Breast epithelium (tissue), 4 donors: ENCODE measurements around the gene MAST3. TPM values are rescaled to one million over a fixed set of nuclear protein-coding genes. Genes with fewer than 3 reads are reported as not detected.

Experiments
- DNase-seq, 2 donors: peaks; one replicate each; pipeline ENCODE4 v3.0.0-alpha.2; 2019; ENCODE audit warnings: low spot score in 2 of 2
- H3K27ac ChIP-seq, 2 donors: fragments of 200-600 bp; sonication (generic) in 1 of 2; one replicate each; pipeline ENCODE4 v1.5.1; 2016 to 2019; ENCODE audit warnings: mild to moderate bottlenecking in 1 of 2
- H3K27me3 ChIP-seq, 2 donors: fragments of 200-600 bp; sonication (generic) in 1 of 2; one replicate each; pipeline versions ENCODE4 v1.5.1 to v1.6.0; 2017 to 2019; ENCODE audit warnings: control low read depth in 1 of 2, mild to moderate bottlenecking in 1 of 2
- H3K36me3 ChIP-seq: fragments of 200-600 bp; one replicate; pipeline ENCODE4 v1.5.1; 2019
- H3K4me1 ChIP-seq, 2 donors: fragments of 200-600 bp; sonication (generic); one replicate each; pipeline ENCODE4 v1.5.1; 2016 to 2019; ENCODE audit warnings: control low read depth in 1 of 2
- H3K4me3 ChIP-seq, 3 donors: fragments of 200-600 bp; sonication (generic); 1 replicate in 2 of 3; 2 replicates in 1 of 3; pipeline ENCODE4 v1.5.1; 2016 to 2019; ENCODE audit warnings: mild to moderate bottlenecking in 3 of 3, moderate library complexity in 2 of 3
- H3K9me3 ChIP-seq, 2 donors: fragments of 200-600 bp; sonication (generic) in 1 of 2; one replicate each; pipeline ENCODE4 v1.5.1; 2016 to 2019; ENCODE audit warnings: control low read depth in 1 of 2
- CTCF ChIP-seq, 3 donors: fragments of 450-650 bp; IDR thresholded peaks; one replicate each; pipeline ENCODE4 v1.5.1; 2016 to 2017; ENCODE audit warnings: antibody characterized with exemption in 3 of 3, mild to moderate bottlenecking in 3 of 3, moderate library complexity in 3 of 3
- POLR2A ChIP-seq: fragments of 450-650 bp; IDR thresholded peaks from one replicate; pipeline ENCODE4 v1.6.1; 2016; ENCODE audit warnings: antibody characterized with exemption, mild to moderate bottlenecking, moderate library complexity
- POLR2AphosphoS5 ChIP-seq, 3 donors: sonication (generic); formaldehyde crosslinking; IDR thresholded peaks; one replicate each; pipeline ENCODE4 v1.6.1; 2017; ENCODE audit warnings: antibody characterized with exemption in 3 of 3
- intact Hi-C: fragments of 100-400 bp; cut with DNase I; formaldehyde crosslinking; loops from one replicate; pipeline ENCODE4 v1.15.1; 2023; ENCODE audit warnings: low total_unique reads
- total RNA-seq, 3 donors: library from RNA; depleted of rRNA; stranded (reverse); fragments of >200 nt; gene quantifications; one replicate each; pipeline ENCODE4 v1.1.0, GENCODE V29; 2016

Gene MAST3
- total RNA-seq, 3 donors from 2014 or later = 5.6 to 8.5 (median 6.2) TPM

- Histone ChIP-seq H3K9me3 (no peaks in the 10 kb centered on the region), H3K36me3 (no peaks in the 10 kb centered on the region), H3K27ac (no peak overlapping the region), H3K4me3 (no peak overlapping the region), H3K27me3 (no peaks in the 10 kb centered on the region), H3K4me1 (no peaks in the 10 kb centered on the region)
- DNase-seq = no peak
- TF ChIP-seq CTCF (IDR thresholded peaks at IDR 0.05) (no peak), POLR2AphosphoS5 (IDR thresholded peaks at IDR 0.05) (no peak), POLR2A (no peak)
- intact Hi-C loops = no loop called here
Observed at GRCh38 chr19:18176367-18177310, 79.1 kb downstream of the MAST3 start.

GRCh38 chr19:18179957-18180356 lies 82.4 kb downstream of the MAST3 start:
- intact Hi-C loops = loop anchor here (2.0 kb wide), 1 partner anchor 45 kb away; no protein-coding TSS in a partner anchor
- no peak overlapping the region for H3K27ac ChIP-seq
- H3K27me3 ChIP-seq = no peaks in the 10 kb centered on the region
- no peak for DNase-seq
- H3K36me3 ChIP-seq = no peaks in the 10 kb centered on the region
- no peak overlapping the region for H3K4me3 ChIP-seq
- TF ChIP-seq POLR2AphosphoS5 (IDR thresholded peaks at IDR 0.05) (no peak), CTCF (IDR thresholded peaks at IDR 0.05) (no peak)
- H3K9me3 ChIP-seq = no peaks in the 10 kb centered on the region
- H3K4me1 ChIP-seq = no peaks in the 10 kb centered on the region

- Histone ChIP-seq H3K27ac (no peak overlapping the region), H3K27me3 (no peaks in the 10 kb centered on the region), H3K36me3 (no peaks in the 10 kb centered on the region), H3K4me1 (no peaks in the 10 kb centered on the region), H3K4me3 (no peak overlapping the region), H3K9me3 (no peaks in the 10 kb centered on the region)
- TF ChIP-seq POLR2AphosphoS5 (IDR thresholded peaks at IDR 0.05) (no peak), POLR2A (no peak), CTCF (IDR thresholded peaks at IDR 0.05) (no peak)
- no peak for DNase-seq
- intact Hi-C loops = no loop called here
Observed at GRCh38 chr19:18183529-18183928, 86.0 kb downstream of the MAST3 start.

GRCh38 chr19:18185538-18185937 lies 88.0 kb downstream of the MAST3 start:
- Histone ChIP-seq H3K36me3 (no peaks in the 10 kb centered on the region), H3K4me3 (no peak overlapping the region), H3K9me3 (no peaks in the 10 kb centered on the region), H3K27ac (no peak overlapping the region), H3K4me1 (no peaks in the 10 kb centered on the region), H3K27me3 (no peaks in the 10 kb centered on the region)
- no peak for DNase-seq
- intact Hi-C loops = no loop called here
- no peak for TF ChIP-seq CTCF (IDR thresholded peaks at IDR 0.05)

GRCh38 chr19:18190278-18190677 lies 92.7 kb downstream of the MAST3 start:
- Histone ChIP-seq H3K27ac (no peak overlapping the region), H3K4me1 (peaks cover 0 to 8% of the 10 kb centered on the region in 2 donors), H3K36me3 (no peaks in the 10 kb centered on the region), H3K9me3 (no peaks in the 10 kb centered on the region), H3K4me3 (no peak overlapping the region), H3K27me3 (no peaks in the 10 kb centered on the region)
- no peak for DNase-seq
- no peak for TF ChIP-seq CTCF (IDR thresholded peaks at IDR 0.05)
- intact Hi-C loops = no loop called here
